ENCODE results near the gene CENPA.

DNA sequence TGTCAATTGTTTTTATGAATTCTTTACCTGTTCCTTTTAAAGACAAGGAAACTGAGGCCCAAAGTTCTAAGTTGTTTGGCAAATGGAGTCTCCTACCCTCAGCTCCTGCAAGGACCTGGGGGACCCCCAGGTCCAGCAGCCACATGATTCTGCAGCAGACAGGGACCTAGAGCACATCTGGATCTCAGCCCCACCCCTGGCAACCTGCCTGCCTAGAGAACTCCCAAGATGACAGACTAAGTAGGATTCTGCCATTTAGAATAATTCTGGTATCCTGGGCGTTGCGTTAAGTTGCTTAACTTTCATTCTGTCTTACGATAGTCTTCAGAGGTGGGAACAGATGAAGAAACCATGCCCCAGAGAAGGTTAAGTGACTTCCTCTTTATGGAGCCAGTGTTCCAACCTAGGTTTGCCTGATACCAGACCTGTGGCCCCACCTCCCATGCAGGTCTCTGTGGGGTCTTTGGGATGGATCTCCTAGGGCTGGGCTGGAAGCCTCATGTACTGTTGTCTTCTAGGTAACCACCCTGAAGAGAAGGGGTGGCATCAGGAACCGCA lies 5.6 kb upstream of the CENPA start:
- no peak for TF ChIP-seq CTCF (IDR thresholded peaks at IDR 0.05; ENCODE audit: low read depth, low read length)
- no peak for TF ChIP-seq EZH2phosphoT487 (IDR thresholded peaks at IDR 0.05; ENCODE audit: low read depth)

Data from OCI-LY3 (cell line).